ENCODE data around the gene METTL14. TPM values are rescaled to one million over a fixed set of nuclear protein-coding genes. Genes with fewer than 3 reads are reported as not detected.

METTL14 gene
- total RNA-seq, 1 experiment from 2014 or later: 53.8 TPM

GRCh38 chr4:118746251-118746919, 61.2 kb downstream of the METTL14 start:
- ATAC-seq (no peak), DNase-seq (ENCODE audit: low read depth, low spot score) (no peak)
- no TSS peak for BruUV-seq (replicated peaks)
- no peaks in the 10 kb centered on the region for H3K9me2 ChIP-seq (ENCODE audit: insufficient read depth)
- H2AFZ ChIP-seq (ENCODE audit: low read depth, low read length, poor library complexity, severe bottlenecking): no peak overlapping the region
- H3K27ac ChIP-seq (ENCODE audit: low read depth, low read length): no peak overlapping the region
- intact Hi-C loops (cut with micrococcal nuclease): no loop called here
- no peaks in the 10 kb centered on the region for H3K27me3 ChIP-seq (ENCODE audit: insufficient read depth, low read length)
- no peaks in the 10 kb centered on the region for H3K4me1 ChIP-seq (ENCODE audit: control insufficient read depth in 1 of 2, insufficient read depth in 2 of 2, low read length in 2 of 2)
- no peak overlapping the region for H3K4me2 ChIP-seq (ENCODE audit: low read length)
- ChIA-PET POLR2A (interaction anchor here (0.7 kb wide), 2 partner anchors 466 to 1829 kb away, joined by 3 to 5 read pairs; partner anchors contain the start of gene USP53), RAD21 (ENCODE audit: low non-redundant PET in 1 of 2, low total read pairs in 2 of 2, uncharacterized antibody in 2 of 2, unreplicated experiment in 2 of 2) (interaction anchor here in 1 of 2 experiments (0.5 kb wide), 1 partner anchor 56 kb away, joined by 4 read pairs; no protein-coding TSS in a partner anchor), CTCF (interaction anchor here (0.8 to 1.4 kb wide), 3 partner anchors 14 to 138 kb away, joined by 3 read pairs; no protein-coding TSS in a partner anchor)
- H3K9ac ChIP-seq (ENCODE audit: low read length): no peak overlapping the region
- no peak overlapping the region for H3K4me3 ChIP-seq (replicated peaks in 1 of 2; ENCODE audit: low read depth in 1 of 2, low read length in 2 of 2)
- no peaks in the 10 kb centered on the region for H4K20me1 ChIP-seq (ENCODE audit: insufficient read depth)
- TF ChIP-seq JUND (IDR thresholded peaks at IDR 0.05): no peak
- TF ChIP-seq SRF (IDR thresholded peaks at IDR 0.05; ENCODE audit: low read depth): no peak
- TF ChIP-seq CEBPB (IDR thresholded peaks at IDR 0.05; ENCODE audit: low read depth): no peak
- no peak for TF ChIP-seq ZFX (IDR thresholded peaks at IDR 0.05)
- no peak for TF ChIP-seq REST (IDR thresholded peaks at IDR 0.05; ENCODE audit: low read depth)
- no peak for TF ChIP-seq SIN3A (IDR thresholded peaks at IDR 0.05; ENCODE audit: low read depth)
- no peak for TF ChIP-seq ATF3 (IDR thresholded peaks at IDR 0.05)
- TF ChIP-seq MAX (IDR thresholded peaks at IDR 0.05): no peak
- TF ChIP-seq ZBTB33 (IDR thresholded peaks at IDR 0.05; ENCODE audit: extremely low read depth, insufficient replicate concordance, low read length): no peak
- no peak for TF ChIP-seq TCF7L2 (IDR thresholded peaks at IDR 0.05; ENCODE audit: borderline replicate concordance, extremely low read depth, insufficient read depth, insufficient read length)
- no peak for TF ChIP-seq EZH2 (IDR thresholded peaks at IDR 0.05)
- no peak for TF ChIP-seq POLR2A (IDR thresholded peaks at IDR 0.05; ENCODE audit: borderline replicate concordance, extremely low read depth, insufficient read depth, insufficient read length)
- no peak for TF ChIP-seq CBX3 (IDR thresholded peaks at IDR 0.05; ENCODE audit: low read depth)
- TF ChIP-seq EGR1 (IDR thresholded peaks at IDR 0.05; ENCODE audit: low read depth): no peak
- TF ChIP-seq POLR2AphosphoS5 (IDR thresholded peaks at IDR 0.05; ENCODE audit: low read depth, low read length): no peak
- TF ChIP-seq ELF1 (IDR thresholded peaks at IDR 0.05; ENCODE audit: borderline replicate concordance, low read depth): no peak
- no peak for TF ChIP-seq EZH2phosphoT487 (IDR thresholded peaks at IDR 0.05; ENCODE audit: borderline replicate concordance)
- no peaks in the 10 kb centered on the region for H3K9me3 ChIP-seq (ENCODE audit: control insufficient read depth in 1 of 2, insufficient read depth in 1 of 2, low read depth in 1 of 2, low read length in 2 of 2)
- no peaks in the 10 kb centered on the region for H3K79me2 ChIP-seq (ENCODE audit: insufficient read depth, low read length)
- H3K36me3 ChIP-seq (ENCODE audit: control insufficient read depth in 1 of 2, insufficient read depth in 2 of 2, low read length in 2 of 2): peaks cover 1 to 3% of the 10 kb centered on the region in 2 experiments; a peak in 2 of 4 replicates

All from HCT116 (cell line).